HG02642 (cell line): Measurements from ENCODE around the gene ATRN.

Experiments used
- ATAC-seq: cut with Tn5 transposase; IDR thresholded peaks from one replicate; pipeline ENCODE4 v1.9.1; 2021; ENCODE audit warnings: mild to moderate bottlenecking; ENCODE audit not compliant: unreplicated experiment, poor library complexity

Gene ATRN

DNA sequence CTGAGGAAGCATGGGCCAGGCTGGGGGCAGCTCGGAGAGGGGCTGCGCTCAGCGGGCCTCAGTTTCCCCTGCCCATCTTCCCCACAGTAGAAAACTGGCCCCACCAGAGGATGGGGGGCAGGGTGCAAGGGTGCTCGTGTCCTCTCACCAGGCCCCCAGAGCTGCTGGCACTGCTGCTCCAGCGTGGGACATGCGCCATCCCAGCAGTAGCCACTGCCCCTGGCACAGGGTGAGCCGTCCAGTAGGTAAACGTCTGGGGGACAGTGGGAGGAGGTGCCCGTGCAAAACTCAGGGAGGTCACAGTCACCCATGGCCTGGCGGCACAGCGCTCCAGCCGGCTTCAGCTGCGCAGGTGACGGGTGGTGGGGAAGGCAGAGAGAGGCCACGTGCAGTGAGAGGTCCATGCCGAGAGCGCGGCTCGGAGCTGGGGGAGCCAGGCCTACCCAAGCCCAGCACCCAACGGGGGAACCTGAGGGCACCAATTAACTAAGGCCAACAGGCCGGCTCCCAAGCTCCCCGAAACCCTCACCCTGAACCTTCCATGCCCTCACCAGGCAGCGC lies 201.2 kb downstream of the ATRN start:
- ATAC-seq = no peak

- no peak for ATAC-seq
These were observed 201.8 kb downstream of the ATRN start for GRCh38 chr20:3672547-3673171.

- no peak for ATAC-seq
These were observed 202.6 kb downstream of the ATRN start for GRCh38 chr20:3673221-3674070.

- no peak for ATAC-seq
These were observed 203.6 kb downstream of the ATRN start for GRCh38 chr20:3674447-3674846.

DNA sequence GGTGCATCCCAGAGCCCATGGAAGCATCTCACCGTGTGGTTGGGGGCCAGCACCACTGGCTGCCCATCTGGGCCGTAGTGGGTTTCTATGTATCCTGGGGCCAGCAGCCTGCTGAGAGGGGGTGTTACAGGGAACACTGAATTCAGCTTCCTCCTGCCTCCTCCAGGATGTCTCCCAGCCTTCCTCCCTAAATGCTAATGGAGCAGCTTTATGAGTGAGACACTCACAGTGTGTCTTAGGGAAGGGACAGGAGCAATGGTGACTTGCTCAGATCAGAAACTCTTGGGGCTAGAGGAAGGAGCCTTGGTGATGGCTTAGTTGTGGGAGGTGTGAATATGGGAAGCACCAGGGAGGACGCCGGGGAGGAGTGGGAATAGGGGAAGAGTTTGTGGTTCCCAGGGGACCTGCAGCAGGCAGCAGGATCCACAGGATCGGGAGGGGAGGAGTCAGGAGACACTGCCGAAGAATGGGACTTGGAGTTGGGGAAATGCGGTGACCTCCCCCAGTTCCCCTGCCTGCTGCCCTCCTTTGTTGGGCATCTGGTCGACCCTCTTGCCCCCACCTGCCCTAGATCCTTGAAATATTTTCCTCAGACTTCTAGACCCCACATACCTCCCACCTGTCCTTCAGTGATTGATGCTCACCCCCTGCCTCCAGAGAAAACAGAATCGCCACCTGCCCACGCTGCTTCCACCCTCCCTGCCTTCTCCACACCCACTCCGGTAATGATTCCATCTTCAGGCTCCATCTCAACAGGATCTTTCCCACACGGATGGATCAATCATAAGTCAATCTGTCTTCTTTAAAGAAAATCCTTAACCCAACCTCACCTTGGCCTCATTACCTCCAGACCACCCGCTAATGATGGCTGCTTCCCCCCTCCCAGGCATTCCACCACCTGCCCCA lies 204.4 kb downstream of the ATRN start:
- ATAC-seq = no peak

DNA sequence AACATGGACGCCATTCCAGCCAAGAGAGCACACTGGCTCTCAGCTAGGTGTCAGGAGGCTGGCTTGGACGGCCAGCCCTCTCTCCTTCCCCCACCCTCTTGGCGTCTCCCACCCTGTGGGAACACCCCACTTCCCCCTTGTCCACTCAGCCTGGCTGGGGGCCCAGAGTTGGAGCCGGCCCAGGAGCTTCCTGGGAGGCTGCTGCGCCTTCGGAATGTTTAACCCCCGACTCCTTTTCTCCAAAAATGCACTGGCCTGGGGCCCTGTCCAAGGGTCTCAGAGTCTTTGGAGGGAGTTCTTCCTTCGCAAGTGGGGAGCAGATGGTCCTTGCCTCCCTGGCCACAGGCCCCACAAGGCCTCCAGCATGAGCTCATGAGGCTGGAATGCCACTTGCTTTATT lies 206.9 kb downstream of the ATRN start:
- ATAC-seq = no peak

- ATAC-seq = no peak
These were observed 207.4 kb downstream of the ATRN start for GRCh38 chr20:3678198-3678597.

DNA sequence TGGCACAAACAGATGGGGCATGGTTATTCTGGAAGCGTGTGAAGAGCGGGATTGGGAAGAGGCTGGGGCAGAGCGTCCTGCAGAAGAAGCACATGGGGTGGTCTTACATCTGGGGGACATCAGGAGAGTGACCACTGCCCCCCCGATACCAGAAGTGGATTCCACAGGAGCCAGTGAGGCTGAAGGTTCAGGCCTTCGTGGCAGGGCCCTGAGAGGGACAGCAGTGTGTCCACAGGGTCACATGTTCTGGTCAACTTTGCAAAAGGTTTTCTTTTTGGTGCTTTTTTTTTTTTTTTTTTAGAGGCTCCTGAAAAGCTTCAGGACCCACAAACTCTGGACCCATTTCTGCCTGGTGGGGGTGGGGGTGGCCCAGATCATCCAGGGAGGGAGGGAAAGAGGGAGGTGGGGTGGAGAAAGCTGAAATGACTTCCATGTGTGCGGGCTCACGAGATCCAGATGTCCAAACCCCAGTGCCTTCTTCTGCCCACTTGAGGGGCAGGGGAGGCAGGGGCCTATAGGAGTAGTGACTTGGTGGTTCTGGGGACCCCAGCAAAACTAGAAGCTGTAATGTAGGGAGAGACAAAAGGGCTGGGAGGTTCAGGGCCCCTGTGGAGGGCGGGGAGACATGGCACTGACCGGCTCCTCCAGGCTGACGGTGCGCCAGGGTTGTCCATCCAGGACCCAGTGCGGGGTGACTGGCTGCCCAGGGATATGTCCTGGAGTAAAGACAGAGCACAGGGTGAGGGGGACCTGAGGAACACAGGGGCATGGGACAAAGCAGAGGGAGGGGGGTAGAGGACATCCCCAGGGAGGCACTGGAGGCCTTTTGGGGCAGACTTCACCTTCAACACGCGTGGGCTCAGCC lies 208.3 kb downstream of the ATRN start:
- ATAC-seq = no peak

- no peak for ATAC-seq
These were observed 209.2 kb downstream of the ATRN start for GRCh38 chr20:3679749-3680700.

DNA sequence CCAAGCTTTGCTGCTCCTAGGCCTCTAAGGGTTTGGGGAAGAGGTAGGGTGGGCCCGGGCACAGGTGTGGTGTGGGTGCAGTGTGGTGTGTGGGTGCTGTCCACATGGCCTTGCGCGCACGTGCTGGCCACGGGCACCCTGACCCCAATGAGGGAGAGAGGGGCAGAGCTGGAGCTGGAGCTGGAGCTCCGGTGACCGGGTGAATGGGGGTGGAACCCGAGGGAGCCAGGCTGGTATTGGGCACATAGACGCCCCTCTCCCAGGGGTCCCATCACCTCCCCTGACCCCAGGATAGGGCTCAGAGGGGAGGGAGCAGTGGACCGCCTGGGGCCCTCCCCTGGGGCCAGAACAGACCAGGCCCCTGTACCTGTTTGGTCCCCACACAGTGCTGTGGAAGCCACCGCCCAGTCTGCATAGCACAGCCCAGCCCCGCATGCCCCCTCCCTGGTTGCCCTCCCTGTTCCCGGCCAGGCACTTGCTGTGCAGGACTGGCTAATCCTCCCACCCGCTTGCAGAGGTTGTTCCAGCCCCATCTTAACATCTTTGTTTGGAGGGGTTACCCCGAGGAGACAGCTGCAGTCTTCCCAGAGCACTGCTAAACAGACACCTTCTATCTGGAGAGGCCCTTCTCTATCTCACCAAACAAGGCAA lies 210.0 kb downstream of the ATRN start:
- no peak for ATAC-seq

DNA sequence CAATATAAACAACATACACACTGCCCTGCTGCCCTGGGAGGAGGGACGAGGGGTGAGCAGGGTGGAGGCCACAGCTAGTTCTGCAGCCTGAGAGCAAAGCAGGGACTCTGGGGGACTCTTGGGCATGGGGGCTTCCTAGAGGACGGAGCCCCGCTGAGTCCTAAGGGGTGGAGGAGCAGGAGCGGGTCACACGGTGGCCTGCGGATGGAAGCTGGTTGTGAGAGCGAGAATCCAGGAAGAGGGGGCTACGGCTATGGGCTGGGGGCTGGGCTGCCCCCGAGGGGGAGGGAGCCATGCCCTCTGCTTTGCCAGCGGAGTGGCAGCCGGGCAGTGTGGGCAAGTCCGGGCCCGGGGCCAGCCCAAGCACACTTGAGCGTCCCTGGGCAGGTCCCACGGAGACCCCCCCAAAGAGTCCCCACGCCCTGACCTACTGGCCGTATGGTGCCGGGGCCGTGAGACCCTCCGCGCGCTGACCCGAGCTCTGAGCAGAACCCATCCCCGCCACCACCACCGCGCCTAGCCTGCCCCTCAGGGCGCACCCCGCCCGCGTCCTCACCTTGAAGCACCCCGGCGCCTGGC lies 210.6 kb downstream of the ATRN start:
- no peak for ATAC-seq

GRCh38 chr20:3681931-3682781 lies 211.3 kb downstream of the ATRN start, which contains the start of gene ADAM33:
ADAM33 (minus strand) TSS chr20:3682010; CDS start chr20:3682004, 6 bp downstream.
- no peak for ATAC-seq

- ATAC-seq = no peak
These were observed 214.5 kb downstream of the ATRN start for GRCh38 chr20:3685341-3685740.

- ATAC-seq = no peak
These were observed 215.6 kb downstream of the ATRN start for GRCh38 chr20:3686421-3686820.

DNA sequence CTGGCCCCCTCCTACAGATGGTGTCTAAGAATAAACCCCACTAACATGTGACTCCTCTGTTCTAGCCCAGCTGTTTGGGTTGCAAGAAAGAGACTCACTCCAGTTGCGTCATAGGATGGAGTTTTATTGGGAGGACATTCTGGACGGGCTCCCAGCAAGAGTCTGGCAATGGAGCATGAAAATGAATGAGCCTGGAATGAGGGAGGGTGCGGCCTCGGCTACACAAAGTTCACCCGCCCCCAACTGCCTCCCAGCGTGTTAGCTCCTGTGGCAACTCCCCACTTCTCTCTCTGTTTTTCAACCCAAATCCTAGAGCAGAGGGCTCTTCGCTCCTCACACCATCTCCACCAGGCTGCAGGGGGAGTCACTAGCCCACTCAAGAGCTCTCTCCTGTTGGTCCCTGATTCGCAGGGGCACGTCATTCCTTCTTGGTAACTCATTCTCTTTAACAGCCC lies 216.1 kb downstream of the ATRN start:
- ATAC-seq = no peak

DNA sequence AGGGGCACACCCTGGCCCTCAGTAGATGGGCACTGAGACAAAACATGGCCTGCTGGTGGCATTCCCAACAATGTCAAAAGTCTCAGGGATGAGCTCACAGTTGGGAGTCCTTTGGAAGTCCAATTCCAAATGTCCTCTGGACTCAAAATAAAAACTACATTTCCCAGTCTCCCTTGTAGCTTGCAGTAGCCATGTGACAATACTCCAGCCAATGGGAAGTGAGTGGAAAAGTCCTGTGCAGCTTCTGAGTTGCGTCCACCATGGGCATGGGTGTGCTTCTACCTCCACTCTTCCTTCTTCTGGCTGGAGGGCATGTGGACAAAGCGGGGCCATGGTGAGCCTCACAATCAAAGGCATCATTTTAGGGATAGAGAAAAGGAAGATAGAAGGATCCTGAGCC lies 216.8 kb downstream of the ATRN start:
- ATAC-seq = no peak

- ATAC-seq = no peak
These were observed 219.2 kb downstream of the ATRN start for GRCh38 chr20:3689978-3690377.
